GM19467 (cell line): Measurements from ENCODE around the gene SNX1.

ENCODE experiments used
- ATAC-seq: cut with Tn5 transposase; IDR thresholded peaks from one replicate; pipeline ENCODE4 v1.9.1; 2021; ENCODE audit warnings: mild to moderate bottlenecking, moderate library complexity; ENCODE audit not compliant: unreplicated experiment

Gene SNX1

DNA sequence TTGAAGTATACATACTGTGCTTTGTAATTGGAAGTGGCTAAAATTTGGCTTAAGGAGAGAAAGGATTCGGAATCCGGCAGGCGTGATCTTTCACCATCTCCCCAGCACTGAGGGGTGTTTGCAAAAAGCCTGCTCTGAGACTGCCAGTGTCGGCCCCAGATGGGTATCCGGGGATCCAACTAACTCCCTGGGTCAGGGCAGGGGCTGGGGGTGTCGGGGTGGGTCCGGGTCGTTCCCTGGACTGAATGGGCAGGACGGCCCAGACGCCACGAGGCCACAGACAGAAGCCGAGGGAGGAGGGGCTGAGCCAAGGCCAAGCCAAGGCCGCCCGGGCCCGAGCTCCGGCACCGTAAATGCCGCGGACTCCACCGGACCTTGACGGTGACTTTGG is 66.7 kb downstream of the SNX1 start:
- peak; percentile 5 for ATAC-seq

DNA sequence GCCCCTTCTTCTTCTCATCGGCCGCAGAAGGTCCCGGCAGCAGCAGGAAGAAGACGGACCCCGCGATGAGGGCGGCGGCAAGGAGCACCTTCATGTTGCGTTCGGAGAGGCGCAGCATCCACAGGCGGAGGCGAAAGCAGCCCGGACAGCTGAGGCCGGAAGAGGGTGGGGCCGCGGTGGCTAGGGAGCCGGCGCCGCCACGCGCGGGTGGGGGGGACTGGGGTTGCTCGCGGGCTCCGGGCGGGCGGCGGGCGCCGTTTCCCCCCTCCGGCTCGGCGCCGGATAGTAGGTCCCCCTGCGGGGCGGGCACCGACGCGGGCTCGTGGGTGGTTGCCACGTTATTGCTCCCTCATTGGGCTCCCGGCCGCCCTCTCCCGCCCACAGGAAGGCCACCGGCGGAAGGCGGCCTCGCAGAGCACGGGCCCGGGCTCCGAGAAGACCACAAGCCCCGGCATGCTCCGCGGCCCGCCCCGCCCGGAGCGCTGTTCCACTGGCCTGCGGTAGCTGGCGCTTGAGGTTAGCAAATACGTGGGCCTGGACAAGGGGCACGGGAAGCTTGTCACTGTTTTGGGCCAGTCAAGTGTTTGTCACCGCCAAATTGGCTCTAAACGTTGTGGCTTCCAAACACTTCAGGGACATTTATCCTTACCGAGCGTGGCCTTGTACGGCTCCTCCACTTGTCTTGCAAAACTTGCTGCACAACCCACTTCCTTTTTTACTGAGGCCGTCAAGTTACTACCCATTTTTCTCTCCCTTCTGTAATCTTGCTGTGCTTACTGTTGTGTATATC is 67.3 kb downstream of the SNX1 start, which contains the start of gene PPIB:
TSS of gene PPIB (minus strand) at position 154 of the 790 bp plus-strand sequence. CDS start at position 118, 36 bp downstream.
- ATAC-seq: peak; percentile 89

DNA sequence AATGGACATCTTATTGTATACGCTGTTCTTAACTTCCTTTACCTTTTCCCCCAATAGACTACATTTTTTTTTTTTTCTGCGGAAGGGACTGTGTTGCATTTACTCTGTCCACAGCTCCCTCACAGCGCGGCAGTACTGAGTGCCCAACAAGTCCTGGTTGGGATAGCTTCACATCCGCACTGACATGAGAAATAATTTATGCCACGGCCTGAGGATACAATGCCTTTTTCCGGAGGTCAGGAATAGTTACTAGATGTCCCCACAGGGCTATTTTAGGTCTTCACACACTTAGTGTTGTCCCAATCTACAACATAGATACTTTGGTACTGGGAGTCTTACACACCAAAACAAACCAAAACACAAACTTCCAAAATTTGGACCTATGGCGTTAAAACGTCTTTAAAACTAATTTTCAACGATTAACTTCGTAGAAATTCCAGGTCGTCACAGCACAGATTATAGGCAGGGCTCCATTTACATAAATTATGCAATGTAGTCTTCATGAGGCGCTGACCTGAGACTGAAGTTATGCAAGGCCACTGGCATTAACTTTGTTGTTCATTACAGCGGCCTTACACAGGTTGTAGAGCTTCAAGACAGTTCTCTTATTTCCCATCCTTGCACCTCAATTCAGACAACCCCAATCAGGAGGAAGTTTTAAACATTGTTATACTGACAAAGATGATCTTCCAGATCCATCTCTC is 68.0 kb downstream of the SNX1 start:
- ATAC-seq: no peak

DNA sequence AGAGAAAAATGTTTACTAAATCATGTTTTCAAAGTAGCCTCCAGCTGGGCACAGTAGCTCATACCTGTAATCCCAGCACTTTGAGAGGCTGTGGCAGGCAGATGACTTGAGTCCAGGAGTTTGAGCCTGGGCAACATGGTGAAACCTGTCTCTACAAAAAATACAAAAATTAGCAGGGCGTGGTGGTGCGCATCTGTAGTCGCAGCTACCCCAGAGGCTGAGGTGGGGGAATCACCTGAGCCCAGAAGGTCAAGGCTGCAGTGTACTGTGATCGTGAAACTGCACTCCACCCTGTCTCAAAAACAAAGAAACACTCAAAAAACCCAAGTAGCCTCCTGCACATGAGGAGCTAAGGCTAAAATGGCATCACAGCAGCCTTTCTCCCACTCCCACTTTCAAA is 68.7 kb downstream of the SNX1 start:
- ATAC-seq: no peak

DNA sequence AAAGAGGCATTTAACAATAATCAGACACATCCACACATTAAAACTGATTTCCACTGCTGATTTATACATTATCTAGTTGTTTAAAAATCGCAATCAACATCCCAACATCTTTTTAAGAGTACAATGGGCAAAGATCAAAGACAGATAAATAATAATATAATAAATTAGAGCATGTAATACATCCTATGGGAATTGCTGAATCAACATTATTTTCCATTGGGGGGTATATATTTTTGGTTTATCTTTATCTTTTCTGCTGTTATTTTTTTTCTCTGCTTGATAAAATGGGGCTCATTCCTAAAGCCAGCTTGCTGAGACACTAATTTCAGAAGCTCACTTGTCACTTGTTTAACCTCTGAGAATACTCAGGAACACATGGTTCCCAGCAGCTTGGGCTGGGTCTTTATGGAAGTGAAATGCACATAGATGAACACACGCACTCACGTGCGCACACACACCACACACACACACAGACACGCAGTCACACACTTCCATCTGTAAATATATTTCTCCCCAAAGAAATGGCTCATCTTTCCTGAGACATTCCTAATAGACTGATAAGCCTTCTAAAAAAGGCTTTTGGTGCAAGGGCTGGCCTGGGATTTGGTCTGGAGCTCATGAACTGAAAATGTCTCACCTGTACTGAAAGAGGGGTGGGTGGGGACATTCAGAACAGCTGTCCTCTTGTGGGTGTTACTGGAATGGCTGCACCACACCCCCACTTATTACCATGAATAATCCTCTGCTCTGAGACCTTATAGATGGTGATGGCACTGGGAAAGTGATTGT is 70.5 kb downstream of the SNX1 start:
- ATAC-seq: no peak

DNA sequence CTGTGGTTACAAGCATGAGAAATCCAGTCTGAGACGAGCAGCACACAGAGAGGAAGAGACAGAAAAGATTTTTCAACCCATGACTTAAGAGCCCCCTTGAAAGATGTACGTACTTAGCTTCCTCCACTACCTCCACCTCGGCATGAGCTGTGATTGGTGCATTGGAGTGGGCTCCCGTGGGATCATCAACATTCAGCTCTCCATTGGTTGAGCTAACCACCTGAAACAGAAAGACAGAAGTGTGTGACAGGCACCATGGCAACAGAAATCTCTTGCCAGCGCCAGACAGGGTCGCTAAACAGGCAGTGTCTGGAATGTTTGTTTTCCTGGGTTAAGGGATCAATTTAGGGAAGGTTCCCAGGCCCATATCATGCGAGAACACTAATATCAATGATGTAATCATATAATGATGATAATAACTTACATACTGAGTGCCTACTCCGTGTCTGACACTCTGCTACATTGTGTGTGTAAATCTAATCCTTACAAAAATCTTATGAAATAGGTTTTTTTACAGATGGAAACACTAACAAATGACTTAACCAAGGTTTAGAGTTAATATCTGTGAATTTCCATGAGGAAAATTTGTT is 84.5 kb downstream of the SNX1 start:
- ATAC-seq: no peak

DNA sequence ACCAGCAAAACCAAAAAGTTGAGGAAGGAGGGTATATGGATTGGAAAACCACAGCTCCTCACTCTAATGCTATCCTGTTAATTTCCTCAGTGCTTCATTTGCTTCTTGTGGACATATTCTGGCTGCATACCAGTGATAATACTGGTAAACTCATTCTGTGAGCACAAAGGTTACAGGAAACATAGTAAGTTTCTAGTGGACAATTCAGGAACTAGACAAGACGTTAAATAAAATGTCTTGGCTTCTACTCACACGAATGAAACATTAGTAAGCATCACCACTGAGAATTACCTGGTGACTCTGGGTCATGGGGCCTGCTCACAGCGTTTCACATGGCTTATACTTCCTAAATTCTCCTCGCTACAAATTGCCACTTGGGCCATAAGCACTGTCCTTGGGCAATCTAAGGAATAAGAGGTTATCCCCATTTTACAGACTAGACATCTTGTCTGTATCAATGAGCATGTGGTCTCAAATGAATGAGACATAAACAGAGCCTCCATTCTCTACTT is 87.1 kb downstream of the SNX1 start:
- no peak for ATAC-seq

DNA sequence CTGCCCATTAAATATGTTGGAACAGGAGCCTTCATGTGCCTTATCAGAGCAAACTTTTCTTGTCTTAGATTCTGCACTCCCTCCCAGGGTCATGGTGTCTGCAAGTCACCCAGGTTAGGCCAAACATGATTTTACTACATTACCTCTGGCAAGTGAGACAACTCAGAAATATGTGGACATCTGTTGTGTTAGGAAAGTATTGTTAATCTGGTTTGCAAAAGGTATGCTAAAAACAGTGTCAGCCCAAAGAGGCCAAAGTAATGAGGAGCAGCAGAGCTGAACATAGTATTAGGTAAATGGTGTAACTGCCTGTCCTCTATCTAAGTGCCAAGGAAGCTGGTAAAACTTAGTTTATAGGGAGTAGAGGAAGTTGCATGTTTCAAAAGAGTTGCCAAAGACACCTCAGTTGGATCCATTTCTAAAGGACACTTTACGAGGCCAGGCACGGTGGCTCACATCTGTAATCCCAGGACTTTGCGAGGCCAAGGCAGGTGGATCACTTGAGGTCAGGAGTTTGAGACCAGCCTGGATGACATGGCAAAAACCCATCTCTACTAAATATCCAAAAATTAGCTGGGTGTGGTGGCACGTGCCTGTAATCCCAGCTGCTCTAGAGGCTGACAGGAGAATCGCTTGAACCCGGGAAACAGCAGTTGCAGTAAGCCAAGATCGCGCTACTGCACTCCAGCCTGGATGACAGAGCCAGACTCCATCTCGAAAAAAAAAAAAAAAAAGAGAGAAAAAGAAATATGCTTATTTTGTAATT is 89.5 kb downstream of the SNX1 start:
- no peak for ATAC-seq

DNA sequence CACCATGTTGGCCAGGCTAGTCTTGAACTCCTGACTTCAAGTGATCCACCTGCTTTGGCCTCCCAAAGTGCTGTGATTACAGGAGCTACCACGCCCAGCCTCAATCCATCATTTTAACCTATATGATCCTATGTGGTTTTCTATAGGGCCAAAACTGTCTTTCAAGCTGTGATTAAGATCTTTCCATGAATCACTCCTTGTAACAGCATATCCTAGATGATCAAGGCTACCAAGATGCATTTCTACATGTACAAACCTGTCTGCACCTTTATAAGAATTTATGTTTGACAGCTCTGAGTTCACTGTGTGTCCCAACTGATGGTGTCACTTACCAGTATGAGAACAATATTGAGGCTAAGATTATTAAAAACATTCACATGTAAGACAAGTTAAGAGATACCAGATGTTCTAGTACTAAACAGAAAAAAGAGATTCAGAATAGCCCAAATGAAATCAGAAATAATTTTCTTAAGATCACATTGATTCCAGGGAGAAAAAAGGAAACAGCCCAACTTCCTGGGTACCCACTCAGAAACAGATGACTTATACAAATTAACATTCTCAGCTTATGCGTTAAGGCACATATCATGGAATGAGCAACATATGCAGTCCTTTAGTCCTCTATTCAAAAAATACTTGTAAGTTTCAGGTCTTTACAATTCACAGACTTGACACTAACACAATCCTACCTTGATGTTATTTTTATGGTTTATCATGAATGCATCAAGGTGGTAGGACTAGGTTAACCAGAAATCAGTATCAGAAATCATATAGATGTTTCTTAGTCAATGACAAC is 91.8 kb downstream of the SNX1 start:
- no peak for ATAC-seq
